Stimulated activated CD8-positive, alpha-beta memory T cell treated with anti-CD3 and anti-CD28 coated beads, Interleukin-4, amount 100 ng/mL, for 24 hours (primary cell): ENCODE results near the gene ICAM1.
A peak's percentile ranks its signal among the peaks of the same experiment; 100 is the strongest.

Experiments used
- DNase-seq: peaks from one replicate; pipeline ENCODE4 v3.0.0-alpha.2; 2020; ENCODE audit warnings: low read depth

ICAM1 gene

GRCh38 chr19:10293637-10294367 lies 22.9 kb downstream of the ICAM1 start:
- no peak for DNase-seq

DNA sequence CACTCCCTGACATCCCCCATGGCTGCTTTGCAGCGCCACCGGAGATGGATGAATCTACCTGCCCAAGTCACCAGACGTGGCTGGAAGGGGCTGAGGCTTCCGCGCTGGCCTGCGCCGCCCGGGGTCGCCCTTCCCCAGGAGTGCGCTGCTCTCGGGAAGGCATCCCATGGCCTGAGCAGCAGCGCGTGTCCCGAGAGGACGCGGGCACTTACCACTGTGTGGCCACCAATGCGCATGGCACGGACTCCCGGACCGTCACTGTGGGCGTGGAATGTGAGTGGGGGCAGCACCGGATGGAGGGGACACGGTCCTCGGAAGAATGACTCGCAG lies 23.4 kb downstream of the ICAM1 start:
- no peak for DNase-seq

DNA sequence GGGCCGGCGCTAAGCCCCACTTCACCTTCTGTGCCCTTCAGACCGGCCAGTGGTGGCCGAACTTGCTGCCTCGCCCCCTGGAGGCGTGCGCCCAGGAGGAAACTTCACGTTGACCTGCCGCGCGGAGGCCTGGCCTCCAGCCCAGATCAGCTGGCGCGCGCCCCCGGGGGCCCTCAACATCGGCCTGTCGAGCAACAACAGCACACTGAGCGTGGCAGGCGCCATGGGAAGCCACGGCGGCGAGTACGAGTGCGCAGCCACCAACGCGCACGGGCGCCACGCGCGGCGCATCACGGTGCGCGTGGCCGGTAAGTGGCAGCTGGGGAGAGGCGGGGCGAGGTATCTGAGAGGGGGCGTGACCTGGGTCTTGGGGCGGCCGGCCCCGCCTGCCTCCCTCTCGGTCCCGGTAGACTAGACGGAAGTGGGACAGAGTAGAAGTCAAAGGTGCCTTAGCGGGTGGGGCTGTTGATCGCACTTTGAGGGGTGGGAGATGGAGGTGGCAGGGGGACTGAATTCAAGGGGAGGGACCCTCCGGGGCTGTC lies 24.5 kb downstream of the ICAM1 start:
- DNase-seq = no peak

DNA sequence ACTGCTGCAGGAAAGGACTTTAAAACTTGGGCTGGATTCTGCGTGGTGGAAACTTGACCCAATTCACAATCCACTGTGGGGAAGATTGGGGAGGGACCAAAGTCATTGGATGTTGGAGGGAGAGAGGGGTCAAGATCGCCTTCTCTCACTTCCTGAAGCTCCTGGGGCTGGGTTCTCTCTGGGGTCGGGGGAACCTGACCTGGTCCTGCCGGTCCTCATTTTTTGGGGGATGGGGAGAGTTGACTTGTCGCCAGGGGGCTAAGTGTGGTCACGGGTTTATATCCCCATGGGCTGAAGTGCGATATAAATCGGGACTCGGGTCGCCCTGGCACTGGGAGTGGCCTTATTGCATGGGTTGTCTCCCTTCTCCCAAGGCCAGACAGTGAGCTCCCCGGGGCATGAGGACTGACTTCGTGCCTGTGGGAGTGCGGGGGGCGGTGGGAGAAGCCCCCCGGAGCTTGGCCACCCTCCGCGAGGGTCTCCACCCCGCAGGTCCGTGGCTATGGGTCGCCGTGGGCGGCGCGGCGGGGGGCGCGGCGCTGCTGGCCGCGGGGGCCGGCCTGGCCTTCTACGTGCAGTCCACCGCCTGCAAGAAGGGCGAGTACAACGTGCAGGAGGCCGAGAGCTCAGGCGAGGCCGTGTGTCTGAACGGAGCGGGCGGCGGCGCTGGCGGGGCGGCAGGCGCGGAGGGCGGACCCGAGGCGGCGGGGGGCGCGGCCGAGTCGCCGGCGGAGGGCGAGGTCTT lies 25.1 kb downstream of the ICAM1 start:
- no peak for DNase-seq

DNA sequence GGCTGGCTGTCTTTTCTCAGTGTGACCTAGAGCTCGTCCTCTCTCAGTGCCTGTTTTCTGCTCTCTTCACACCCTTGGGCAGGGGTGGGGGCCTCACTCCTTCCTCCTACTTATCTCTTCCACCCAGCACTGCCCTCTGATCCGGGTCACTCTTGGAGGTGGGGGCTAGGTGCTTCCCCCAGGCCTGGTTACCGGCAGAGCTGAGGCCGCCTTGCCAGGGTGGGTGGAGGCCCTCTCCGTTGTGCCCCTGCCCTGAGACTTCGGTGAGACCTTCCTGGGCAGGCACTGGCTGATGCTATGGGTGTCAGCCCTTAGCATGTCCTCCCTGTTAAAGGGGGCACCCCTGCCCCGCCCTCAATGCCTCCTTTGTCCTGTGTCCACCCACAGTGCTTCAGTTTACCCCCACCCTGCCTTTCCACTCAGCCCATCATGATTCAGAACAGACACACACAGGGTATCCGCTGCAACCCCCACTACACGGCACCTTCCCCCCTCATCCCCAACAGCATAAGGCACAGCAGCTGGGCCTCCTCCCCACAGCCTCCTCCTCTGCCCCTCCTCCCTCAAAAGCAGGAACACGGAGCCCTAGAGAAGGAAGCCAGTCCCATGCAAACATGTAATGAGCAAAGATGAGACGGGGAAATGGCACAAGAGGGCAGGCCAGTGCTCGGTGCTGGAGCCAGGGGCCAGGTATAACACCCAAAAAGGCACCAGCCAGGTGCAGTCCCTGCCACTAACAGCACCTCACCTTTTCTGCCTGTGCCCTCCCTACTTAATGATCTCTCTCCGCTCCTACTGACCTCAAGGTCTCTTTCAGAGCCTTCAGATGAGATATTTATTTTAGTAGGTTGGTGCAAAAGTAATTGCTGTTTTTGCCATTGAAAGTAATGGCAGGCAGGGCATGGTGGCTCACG lies 28.9 kb downstream of the ICAM1 start:
- no peak for DNase-seq

- DNase-seq = no peak
Measured at GRCh38 chr19:10305139-10305806, 34.4 kb downstream of the ICAM1 start.

- DNase-seq = no peak
Measured at GRCh38 chr19:10306327-10306726, 35.4 kb downstream of the ICAM1 start.

- DNase-seq = no peak
Measured at GRCh38 chr19:10309423-10309822, 38.5 kb downstream of the ICAM1 start, which contains the start of gene ZGLP1. Gene ZGLP1, minus strand, starts transcription at chr19:10309815.

DNA sequence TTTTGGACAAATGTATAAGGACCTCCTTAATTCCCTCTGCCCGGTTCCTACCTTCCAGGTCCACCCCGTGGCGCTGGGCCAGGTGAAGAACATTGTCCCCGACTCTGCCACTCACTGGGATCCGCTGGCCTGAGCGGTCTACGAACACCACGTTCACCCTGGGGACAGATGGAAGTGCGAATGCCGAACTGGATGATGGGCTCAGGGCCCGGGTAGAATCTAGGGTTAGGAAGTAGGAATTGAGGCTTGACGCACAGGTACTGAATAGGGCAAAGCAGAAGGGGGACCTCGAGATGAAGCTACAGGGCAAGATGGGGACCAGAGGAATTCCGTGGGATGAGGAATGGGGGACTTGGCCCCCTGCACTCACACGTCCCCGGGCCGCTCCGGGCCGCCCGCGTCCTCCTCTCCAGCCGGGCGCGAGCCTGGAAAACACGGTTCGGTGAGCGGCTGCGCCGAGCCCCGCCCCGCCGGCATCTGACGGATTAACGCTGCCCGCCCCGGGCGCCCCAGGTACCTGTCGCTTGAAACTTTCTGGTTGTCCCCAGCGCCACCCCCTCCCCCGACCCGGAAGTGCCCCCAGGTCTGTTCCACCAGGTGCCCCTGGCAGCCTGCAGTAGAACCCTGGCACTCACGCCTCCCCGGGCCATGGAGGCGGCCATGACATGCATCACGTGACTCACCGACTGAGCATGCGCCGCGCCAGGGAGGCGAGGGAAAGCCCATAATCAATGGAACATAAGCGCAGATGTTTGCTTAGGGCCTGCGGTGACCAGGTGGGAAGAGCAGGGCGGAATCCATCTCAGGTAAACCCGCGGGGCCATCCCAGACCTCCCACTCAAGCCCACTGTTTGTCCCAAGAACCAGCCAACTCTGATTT lies 44.7 kb downstream of the ICAM1 start, which contains the start of gene FDX2:
TSS of gene FDX2 (minus strand) at position 681 of the 880 bp plus-strand sequence. CDS start at position 662, 19 bp downstream.
- DNase-seq = peak; percentile 90

DNA sequence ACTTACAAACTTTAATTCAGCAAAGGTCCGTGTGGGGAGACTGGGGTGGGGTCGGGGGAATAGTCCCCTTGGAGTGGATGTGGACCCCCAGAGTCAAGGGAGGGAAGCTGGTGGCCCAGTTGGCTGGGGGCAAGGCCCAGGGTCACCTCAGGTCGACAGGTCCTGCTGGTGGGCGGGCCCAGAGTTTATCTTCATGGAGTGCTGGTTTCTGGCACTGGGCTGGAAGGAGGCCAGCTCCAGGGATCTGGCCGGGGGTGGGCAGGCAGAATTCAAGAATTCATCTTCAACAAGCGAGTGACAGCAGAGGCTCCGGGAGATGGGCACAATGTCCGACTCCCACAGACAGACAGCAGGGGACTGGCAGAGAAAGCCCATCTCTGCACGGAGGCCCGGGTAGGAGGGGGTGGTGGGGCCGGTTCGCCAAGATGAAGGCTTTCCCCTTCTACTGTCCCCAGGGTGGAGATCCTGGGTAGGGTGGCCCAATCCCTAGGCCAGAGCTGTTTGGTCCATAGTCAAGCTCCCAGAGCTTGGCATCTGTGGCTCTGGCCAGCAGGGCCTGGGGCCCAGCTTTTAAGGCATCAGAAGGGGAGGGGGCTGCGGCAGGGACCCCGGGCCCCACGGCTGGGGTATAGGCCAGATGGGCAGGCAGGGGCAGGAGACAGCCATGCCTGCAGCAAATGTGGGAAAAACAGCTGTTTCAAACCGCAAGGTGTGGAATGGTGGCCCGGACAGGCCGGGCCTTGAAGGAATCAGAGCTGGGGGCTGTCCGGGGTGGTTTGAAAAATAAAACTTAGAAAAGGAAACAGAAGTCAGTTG lies 45.5 kb downstream of the ICAM1 start:
- DNase-seq = no peak

DNA sequence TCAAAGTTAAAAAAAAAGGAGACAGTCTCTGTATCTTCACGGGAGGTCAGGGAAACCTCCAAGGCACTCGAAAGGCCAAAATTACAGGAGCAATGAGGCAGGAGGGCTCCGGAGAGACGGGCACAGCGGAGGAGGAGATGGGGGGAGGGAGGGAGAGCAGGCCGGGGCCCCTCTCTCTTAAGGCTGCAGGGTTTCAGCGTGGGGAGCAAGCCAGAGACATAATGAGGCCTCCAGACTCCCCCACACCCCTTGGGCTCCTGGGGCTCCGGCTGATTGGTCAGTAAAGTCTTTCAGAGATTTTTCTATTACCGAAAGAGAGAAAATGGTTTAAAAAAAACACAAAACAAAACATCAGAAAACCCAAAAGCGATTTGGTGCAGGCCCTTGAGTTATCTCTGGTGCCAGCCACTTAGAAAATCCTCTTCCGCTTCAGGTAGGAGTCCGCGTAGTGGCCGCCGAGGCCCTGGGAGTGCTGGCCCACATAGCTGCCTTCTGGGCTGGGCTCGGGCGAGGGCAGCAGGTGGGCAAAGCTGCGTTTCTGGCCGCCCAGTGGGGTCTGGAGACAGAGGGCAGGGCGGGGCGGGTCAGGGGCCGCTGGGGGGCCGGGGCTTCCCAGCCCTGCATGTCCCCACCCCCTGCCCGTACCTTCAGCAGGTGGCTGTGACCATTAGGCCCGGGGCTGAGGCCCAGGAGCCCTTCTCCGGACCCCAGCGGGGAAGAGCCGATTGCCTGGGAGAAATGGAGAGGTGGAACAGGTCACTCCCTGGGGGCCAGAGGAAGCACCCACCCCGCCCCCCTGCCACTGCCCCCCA lies 46.3 kb downstream of the ICAM1 start:
- DNase-seq = no peak

DNA sequence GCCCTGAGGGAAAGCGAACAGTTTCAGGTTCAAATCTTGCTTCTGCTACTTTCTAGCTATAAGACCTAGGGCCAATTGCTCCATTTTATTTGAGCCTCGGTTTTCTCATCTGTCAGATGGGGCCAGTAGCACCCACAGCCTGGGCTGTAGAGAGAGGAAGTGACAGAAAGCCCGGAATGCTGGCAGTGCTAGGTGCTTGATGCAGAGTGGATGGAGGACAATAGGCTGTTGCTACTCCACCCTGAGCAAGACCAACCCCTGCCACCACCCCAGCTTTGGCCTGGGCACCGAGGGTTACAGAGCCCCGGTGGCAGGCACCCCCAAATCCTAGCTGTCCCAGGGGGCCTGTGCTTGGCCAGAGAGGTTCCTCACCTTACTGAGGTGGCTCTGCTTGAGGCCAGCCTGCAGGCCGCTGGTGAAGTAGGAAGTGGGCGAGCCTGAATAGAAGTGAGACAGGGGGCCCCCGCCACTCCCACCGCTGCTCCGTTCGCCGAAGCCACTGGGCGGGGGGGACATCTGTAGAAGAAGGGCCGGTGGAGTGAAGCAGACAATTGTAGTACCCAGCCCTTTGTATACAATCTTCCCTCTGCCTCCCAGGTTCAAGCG lies 47.0 kb downstream of the ICAM1 start:
- no peak for DNase-seq

- no peak for DNase-seq
Measured at GRCh38 chr19:10318807-10319682, 48.1 kb downstream of the ICAM1 start.

- DNase-seq = no peak
Measured at GRCh38 chr19:10320602-10321416, 49.9 kb downstream of the ICAM1 start.

GRCh38 chr19:10321417-10321797 lies 50.5 kb downstream of the ICAM1 start:
- no peak for DNase-seq
